ENCODE results near the gene ANK2. TPM values are rescaled to one million over a fixed set of nuclear protein-coding genes. Genes with fewer than 3 reads are reported as not detected.

ANK2 gene
- total RNA-seq, 3 donors from 2014 or later, result 7.6 to 69.3 (median 21.0) TPM

DNA sequence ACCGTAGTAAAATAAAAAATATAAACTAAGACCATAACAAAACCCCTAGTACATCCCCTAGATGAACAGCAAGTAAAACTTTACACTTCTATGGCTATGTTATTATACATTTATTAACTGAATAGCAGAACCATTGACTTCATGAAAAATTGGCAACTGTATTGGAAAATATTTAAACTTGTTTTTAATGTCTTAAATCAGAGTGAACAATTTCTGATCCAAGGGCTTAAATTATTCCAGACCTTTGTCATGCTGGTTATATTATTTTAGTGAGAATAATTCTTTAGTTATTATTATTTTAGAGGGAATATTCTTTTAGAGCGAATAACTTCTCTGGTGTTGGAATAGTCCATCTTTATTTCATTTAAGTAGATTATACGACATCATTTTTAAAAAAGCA lies 265.0 kb downstream of the ANK2 start:
- DNase-seq (no peak), ATAC-seq (no peak)
- intact Hi-C loops (cut with DNase I, micrococcal nuclease), result no loop called here
- H3K9me3 ChIP-seq, result no peaks in the 10 kb centered on the region
- H3K4me1 ChIP-seq (ENCODE audit: low read depth), result no peaks in the 10 kb centered on the region
- H3K4me3 ChIP-seq, result no peak overlapping the region
- TF ChIP-seq, protein P1, sequence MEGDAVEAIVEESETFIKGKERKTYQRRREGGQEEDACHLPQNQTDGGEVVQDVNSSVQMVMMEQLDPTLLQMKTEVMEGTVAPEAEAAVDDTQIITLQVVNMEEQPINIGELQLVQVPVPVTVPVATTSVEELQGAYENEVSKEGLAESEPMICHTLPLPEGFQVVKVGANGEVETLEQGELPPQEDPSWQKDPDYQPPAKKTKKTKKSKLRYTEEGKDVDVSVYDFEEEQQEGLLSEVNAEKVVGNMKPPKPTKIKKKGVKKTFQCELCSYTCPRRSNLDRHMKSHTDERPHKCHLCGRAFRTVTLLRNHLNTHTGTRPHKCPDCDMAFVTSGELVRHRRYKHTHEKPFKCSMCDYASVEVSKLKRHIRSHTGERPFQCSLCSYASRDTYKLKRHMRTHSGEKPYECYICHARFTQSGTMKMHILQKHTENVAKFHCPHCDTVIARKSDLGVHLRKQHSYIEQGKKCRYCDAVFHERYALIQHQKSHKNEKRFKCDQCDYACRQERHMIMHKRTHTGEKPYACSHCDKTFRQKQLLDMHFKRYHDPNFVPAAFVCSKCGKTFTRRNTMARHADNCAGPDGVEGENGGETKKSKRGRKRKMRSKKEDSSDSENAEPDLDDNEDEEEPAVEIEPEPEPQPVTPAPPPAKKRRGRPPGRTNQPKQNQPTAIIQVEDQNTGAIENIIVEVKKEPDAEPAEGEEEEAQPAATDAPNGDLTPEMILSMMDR (IDR thresholded peaks at IDR 0.05), result no peak
- H3K36me3 ChIP-seq (ENCODE audit: low read depth), result no peaks in the 10 kb centered on the region

DNA sequence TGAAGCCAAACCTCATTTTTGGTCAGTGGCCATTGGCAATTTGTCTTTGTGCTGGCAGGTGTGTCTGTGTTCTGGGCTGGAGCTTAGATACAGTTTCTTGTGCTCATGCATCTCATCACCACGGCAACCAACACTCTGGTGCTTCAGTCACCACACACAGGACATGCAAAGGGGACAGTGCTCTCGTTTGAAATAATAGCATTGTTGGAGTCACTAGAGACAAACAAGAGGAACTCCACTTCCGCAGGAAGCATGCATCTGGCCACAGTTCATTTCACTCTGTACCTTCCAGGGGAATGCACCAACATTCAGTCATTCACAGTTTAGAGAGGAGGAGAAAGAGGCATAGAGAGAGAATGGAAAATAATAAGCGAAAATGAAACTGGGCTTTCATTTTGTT lies 267.4 kb downstream of the ANK2 start:
- peak; percentile 13 for ATAC-seq

DNA sequence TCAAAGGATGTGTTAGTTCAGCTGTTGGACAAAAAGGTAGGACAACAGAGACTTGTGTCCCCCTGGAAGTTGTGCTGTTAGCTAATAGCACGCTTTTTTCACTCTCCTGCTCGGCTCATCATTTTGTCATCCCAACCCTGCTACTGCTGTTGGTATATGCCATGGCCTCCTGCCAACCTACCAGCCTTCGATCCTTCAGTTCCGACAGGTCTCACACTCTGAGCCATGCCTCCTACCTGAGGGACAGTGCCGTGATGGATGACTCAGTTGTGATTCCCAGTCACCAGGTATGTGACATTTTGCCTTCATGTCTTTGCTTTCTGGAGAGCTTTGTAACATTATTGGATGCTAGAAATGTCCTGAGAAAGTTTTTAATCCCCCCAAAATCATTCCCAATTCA lies 268.1 kb downstream of the ANK2 start:
- TF ChIP-seq, protein P1 (IDR thresholded peaks at IDR 0.05), result no peak
- ATAC-seq (no peak), DNase-seq (no peak)
- Histone ChIP-seq H3K9me3 (no peaks in the 10 kb centered on the region), H3K4me3 (no peak overlapping the region), H3K36me3 (ENCODE audit: low read depth) (no peaks in the 10 kb centered on the region), H3K4me1 (ENCODE audit: low read depth) (no peaks in the 10 kb centered on the region)
- intact Hi-C loops (cut with DNase I, micrococcal nuclease), result no loop called here

More for the DNA sequence above, 267.4 kb downstream of the ANK2 start:
- intact Hi-C loops (cut with DNase I, micrococcal nuclease), result no loop called here
- DNase-seq, result no peak
- H3K4me3 ChIP-seq, result no peak overlapping the region
- TF ChIP-seq, protein P1 (IDR thresholded peaks at IDR 0.05), result no peak
- no peaks in the 10 kb centered on the region for H3K36me3 ChIP-seq (ENCODE audit: low read depth)
- H3K9me3 ChIP-seq, result no peaks in the 10 kb centered on the region
- H3K4me1 ChIP-seq (ENCODE audit: low read depth), result no peaks in the 10 kb centered on the region

DNA sequence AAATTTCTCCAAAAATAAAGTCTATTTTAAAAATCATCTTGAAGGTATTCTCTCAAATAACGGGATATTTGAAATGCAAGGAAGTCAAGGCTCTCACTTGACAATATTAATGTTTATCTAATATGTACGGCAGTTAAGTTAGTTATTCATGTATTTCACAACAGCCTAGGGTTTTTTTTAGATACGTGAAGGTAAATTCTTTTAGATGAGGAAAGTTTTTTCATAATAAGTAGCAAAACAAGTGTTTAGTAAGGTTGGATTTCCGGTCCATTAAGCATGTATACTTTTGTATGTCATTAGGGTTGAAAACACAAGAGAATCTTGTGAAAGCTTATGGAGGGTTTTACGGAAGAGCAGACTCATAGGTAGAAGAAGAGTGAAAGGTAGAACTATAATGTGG lies 273.3 kb downstream of the ANK2 start:
- no peak for DNase-seq
- H3K9me3 ChIP-seq, result no peaks in the 10 kb centered on the region
- no peak overlapping the region for H3K4me3 ChIP-seq
- no peak for ATAC-seq
- no peaks in the 10 kb centered on the region for H3K36me3 ChIP-seq (ENCODE audit: low read depth)
- intact Hi-C loops (cut with DNase I, micrococcal nuclease), result no loop called here
- TF ChIP-seq, protein P1 (IDR thresholded peaks at IDR 0.05), result no peak
- no peaks in the 10 kb centered on the region for H3K4me1 ChIP-seq (ENCODE audit: low read depth)

DNA sequence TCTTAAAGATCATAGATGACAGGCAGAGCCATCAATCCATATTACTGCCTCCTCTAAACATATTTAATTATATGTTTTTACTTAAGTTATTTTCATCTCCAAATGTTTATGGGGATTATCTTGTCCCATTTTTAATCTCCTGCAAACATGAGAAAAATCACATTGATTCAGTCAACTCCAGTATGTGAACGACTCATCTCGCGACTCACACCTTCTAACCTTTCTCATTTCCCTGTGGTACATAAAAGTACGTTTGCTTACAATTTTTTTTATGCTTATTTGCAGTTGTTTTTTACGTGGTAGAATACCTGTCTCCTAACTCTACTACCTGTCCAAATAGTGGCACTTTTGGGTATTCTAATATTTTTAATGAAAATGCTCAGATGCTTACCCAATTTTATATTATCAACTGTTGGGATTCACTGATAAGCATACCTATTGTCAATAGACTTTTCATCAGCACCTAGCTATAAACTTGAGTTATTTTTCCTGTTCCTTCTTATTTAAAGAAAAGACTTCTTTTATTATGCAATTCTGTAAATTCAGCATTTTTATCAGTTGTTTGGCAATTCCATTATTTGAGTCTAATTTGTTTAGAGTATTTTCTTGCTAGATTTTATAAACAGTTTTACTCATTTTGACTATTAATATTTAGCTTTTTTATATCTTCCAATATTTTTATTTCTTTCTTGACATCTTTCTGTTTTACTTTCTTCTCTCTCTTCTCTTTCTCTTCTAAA lies 276.6 kb downstream of the ANK2 start:
- ATAC-seq (no peak), DNase-seq (no peak)
- Histone ChIP-seq H3K4me3 (no peak overlapping the region), H3K9me3 (no peaks in the 10 kb centered on the region), H3K36me3 (ENCODE audit: low read depth) (no peaks in the 10 kb centered on the region), H3K4me1 (ENCODE audit: low read depth) (no peaks in the 10 kb centered on the region)
- intact Hi-C loops (cut with DNase I, micrococcal nuclease), result no loop called here
- TF ChIP-seq, protein P1 (IDR thresholded peaks at IDR 0.05), result no peak

Measured in mucosa of descending colon (tissue), 3 donors.